ENCODE results near the gene LINC01488.
A peak's percentile ranks its signal among the peaks of the same experiment; 100 is the strongest.

Gene LINC01488

DNA sequence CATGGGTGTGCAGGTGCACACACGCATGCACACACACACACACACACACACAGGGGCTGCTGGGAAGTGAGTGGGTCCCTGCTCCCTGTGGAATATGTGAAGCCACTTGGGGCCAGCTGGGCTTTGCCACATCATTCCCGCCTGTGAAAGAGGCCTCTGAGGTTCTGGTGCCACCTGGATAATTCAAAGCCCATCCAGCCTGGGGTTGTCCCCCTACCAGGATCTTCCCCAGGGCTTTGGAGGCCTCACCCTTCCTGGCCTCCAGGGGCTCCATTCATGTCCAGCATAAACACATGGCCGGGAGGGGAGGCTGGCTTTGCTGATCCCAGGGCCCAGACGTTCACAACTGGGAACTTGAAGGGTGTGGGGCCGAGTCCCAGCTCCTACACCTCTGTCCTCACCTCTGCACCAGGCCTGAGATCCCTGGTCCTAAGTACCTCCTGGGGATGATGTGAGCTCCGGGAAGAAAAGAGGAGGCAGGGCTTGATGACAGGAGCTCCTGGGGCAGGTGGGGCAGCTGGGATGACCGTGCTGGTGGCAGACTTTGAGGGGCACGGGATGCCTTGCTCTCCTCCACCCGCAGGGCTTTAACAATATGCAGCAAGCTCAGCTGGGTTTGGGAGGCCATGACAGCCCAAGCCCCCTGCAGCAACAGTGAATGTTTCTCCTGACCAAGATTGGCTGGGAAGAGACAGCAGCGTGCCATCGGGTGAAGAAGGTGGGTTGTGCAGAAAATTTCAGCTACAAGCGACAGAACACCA, 14.2 kb downstream of the LINC01488 start:
- no peak for DNase-seq

DNA sequence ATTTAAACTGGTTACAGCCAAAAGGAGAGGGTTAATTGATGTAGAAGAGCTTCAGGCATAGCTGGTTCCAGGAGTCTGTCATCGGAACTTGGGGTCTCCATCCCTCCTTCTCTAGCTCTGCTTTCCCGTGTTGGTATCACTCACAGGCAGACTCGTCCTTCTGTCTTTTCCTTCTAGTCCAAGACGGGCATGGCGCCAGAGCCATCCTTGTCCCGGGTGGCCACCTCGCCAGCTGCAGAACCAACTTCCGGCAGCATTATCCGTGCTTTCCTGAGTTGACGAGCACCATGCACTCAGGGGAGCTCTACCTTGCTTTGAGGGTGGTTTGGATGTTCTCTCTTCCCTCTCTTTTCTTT, 14.7 kb downstream of the LINC01488 start:
- no peak for DNase-seq

- DNase-seq: no peak
Observed at GRCh38 chr11:69496631-69497220, 15.3 kb downstream of the LINC01488 start.

- DNase-seq: peak; percentile 88
Observed at GRCh38 chr11:69497221-69497787, 15.8 kb downstream of the LINC01488 start.

- DNase-seq: no peak
Observed at GRCh38 chr11:69498614-69499175, 17.2 kb downstream of the LINC01488 start.

- DNase-seq: no peak
Observed at GRCh38 chr11:69499186-69499917, 17.9 kb downstream of the LINC01488 start.

- DNase-seq: no peak
Observed at GRCh38 chr11:69499918-69500284, 18.4 kb downstream of the LINC01488 start.

GRCh38 chr11:69500285-69501120, 19.0 kb downstream of the LINC01488 start:
- no peak for DNase-seq

- no peak for DNase-seq
Observed at GRCh38 chr11:69501121-69501489, 19.6 kb downstream of the LINC01488 start.

- no peak for DNase-seq
Observed at GRCh38 chr11:69501891-69502860, 20.7 kb downstream of the LINC01488 start.

DNA sequence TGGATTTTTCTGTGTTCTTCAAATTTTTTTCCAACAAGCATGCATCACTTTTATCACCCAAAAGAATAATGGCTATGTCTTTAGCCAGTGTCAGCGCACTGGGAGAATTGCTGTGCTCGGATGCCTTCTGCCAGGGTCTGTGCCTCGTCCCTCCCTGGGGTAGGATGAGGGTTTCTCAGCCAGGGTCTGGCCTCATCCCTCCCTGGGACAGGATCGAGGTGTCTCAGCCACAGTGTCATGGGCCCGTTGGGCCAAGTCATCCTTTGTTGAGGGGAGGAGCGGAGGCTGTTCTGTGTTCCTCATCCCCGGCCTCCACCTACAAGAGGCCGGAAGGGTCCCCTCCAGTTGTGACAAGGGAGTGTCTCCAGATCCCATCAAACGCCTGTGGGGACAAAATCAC, 22.7 kb downstream of the LINC01488 start:
- no peak for DNase-seq

DNA sequence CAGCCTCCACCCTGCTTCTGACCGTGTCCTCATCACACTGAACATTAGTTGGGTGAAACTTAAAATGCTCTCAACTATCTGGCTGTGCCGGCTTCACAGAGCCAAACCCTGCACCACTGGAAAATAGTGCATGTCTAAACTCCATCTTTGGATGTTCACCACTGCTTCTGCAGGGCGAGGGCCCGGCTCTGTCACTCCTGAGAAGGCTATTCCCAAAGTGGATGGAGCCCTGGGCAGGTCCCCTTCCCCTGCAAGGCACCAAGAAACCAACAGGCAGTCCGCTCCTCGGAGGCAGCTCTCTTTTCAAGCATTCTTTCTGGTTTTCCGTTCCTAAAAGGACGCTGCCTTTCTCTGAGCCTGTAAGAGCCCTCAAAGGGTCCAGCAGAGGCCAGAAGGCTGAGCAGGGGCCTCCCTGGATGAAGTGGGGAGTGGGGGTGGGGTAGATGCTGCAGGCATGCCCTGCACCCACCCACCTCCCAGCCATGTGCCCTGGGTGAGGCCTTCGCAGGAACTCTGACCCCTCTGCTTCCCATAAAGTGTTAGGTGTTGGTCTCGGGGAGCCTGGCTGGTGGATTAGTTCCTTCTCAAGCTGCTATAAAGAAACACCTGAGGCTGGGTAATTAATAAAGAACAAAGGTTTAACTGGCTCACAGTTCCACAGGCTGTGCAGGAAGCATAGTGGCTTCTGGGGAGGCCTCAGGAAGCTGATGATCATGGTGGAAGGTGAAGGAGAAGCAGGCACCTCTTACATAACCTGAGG, 23.3 kb downstream of the LINC01488 start:
- no peak for DNase-seq

DNA sequence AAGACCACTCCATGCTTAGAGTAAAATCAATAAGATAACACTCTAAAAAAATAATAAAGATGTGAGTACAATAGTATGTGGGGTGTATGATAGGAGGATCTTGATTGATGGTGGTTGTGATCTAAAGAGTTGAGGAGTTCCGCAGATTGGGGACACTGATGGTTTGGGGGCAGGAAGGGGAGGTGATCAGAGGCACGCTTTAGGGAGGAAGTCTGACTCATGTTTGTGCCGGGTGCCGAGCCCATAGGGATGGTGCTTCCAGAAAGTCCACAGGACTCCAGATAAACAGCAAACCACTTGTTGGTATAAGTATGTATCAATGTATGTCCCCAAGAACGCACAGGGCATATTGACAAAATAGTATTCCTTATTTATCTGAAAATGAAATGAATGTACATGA, 27.5 kb downstream of the LINC01488 start:
- DNase-seq: no peak

GRCh38 chr11:69509381-69509780, 27.9 kb downstream of the LINC01488 start:
- no peak for DNase-seq

DNA sequence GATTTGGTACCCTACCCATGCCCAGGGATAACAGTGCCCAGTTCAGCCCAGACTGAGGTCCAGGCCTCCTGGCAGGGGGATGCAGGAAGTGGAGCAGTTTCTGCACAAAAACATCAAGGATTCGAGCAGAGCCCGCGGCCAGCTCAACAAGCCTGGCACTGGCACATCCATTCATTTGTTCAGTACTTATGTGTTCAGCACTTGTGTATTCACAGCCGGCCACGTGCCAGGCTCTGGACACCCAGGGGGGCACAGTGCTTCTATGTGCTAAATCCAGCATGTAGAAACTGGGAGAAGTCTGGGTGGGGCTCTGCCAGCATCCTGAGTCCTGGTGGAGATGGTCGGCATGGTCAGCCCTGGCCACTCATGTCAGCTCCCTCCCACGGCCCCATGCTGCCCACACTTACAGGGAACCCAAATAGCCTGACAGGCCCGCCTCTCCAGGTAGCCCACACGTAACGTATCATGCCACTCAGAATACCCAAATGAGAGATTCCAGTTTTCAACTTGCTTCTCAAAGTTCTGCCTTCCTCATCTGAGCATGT, 28.5 kb downstream of the LINC01488 start:
- DNase-seq: no peak

GRCh38 chr11:69510471-69511357, 29.3 kb downstream of the LINC01488 start:
- no peak for DNase-seq

DNA sequence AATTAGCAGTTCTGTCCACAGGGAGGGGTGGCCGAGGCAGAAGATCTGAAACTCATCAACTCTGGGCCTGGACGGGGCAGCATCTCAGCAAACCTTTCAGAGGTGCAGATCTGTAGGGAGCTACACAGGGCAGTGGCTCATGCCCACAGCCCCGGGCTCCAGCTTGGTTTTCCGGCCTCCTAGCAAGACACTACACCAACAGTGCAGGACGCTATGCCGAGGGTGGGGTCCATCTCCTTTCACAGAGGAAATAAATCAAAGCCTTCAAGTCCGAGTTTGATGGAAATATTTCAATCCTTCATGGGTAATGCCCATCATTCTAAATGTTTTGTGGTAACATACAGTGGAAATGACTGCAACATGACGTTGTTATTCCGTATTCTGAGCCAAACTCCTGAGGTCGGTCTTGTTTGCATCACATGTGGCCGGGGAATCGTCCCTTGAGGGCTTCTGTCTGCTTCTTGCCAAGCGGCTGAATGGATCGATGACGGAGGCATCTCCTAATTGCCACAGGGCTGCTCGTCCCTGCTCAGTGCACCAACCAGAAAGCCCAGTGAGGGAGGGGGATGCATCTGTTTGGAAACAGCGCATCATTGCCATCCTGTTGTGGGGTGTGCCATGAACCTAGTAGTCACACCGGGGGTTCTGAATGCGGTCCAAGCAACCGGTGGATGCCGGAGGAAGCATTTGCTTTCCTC, 30.0 kb downstream of the LINC01488 start:
- no peak for DNase-seq

DNA sequence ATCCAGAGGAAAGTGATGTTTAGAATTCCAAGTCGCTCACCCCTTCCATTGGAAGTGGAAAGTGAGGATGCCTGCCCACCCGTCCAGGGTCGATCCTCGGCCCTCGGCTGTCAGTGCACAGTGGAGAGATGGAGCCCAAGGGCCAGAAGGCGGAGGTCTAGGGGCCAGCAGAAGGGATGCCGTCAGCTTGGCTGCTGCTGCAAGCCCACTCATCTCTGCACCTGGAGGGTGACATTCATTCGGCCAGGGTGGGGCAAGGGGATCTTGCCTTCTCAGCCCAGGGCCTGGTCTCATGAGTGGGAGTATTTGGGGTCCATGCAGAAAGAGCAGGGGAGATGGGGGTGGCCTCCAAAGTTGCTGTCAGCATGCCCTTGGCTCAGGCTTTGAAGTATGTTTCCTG, 30.7 kb downstream of the LINC01488 start:
- no peak for DNase-seq

GRCh38 chr11:69512790-69513189, 31.3 kb downstream of the LINC01488 start:
- no peak for DNase-seq
